ENCODE results near the gene OSBPL3.
"Not testable (repeated sequence)": the region's sequence is repeated elsewhere in the genome, so short reads cannot be mapped to it uniquely, and the experiment has no call there.

Gene OSBPL3

GRCh38 chr7:24979863-24980533 is at the start of gene OSBPL3:
Gene OSBPL3 (minus strand): TSS chr7:24980178. CDS start chr7:24892472, 87,706 bp downstream.
- no peak for FAIRE-seq

GRCh38 chr7:25029075-25029474 is 49.1 kb upstream of the OSBPL3 start:
- no peak for FAIRE-seq

- no peak for FAIRE-seq
These were observed 48.5 kb upstream of the OSBPL3 start for GRCh38 chr7:25028370-25029021.

- FAIRE-seq: no peak
These were observed 46.2 kb upstream of the OSBPL3 start for GRCh38 chr7:25026156-25026555.

- no peak for FAIRE-seq
These were observed 45.3 kb upstream of the OSBPL3 start for GRCh38 chr7:25025218-25025671.

- no peak for FAIRE-seq
These were observed 44.1 kb upstream of the OSBPL3 start for GRCh38 chr7:25024066-25024465.

- not testable (repeated sequence) for FAIRE-seq
These were observed 37.7 kb upstream of the OSBPL3 start for GRCh38 chr7:25017671-25018070.

- no peak for FAIRE-seq
These were observed 34.8 kb upstream of the OSBPL3 start for GRCh38 chr7:25014756-25015155.

GRCh38 chr7:25012710-25013109 is 32.7 kb upstream of the OSBPL3 start:
- not testable (repeated sequence) for FAIRE-seq

- FAIRE-seq: no peak
These were observed 32.3 kb upstream of the OSBPL3 start for GRCh38 chr7:25012254-25012653.

- FAIRE-seq: no peak
These were observed 29.3 kb upstream of the OSBPL3 start for GRCh38 chr7:25009257-25009656.

GRCh38 chr7:25007668-25008067 is 27.7 kb upstream of the OSBPL3 start:
- FAIRE-seq: no peak

GRCh38 chr7:25006276-25006675 is 26.3 kb upstream of the OSBPL3 start:
- FAIRE-seq: no peak

- FAIRE-seq: no peak
These were observed 25.7 kb upstream of the OSBPL3 start for GRCh38 chr7:25005658-25006057.

- no peak for FAIRE-seq
These were observed 22.8 kb upstream of the OSBPL3 start for GRCh38 chr7:25002786-25003185.

- FAIRE-seq: no peak
These were observed 15.5 kb upstream of the OSBPL3 start for GRCh38 chr7:24995466-24995865.

- no peak for FAIRE-seq
These were observed 12.3 kb upstream of the OSBPL3 start for GRCh38 chr7:24992314-24992713.

GRCh38 chr7:24991353-24991752 is 11.4 kb upstream of the OSBPL3 start:
- no peak for FAIRE-seq

GRCh38 chr7:24987331-24987842 is 7.4 kb upstream of the OSBPL3 start:
- no peak for FAIRE-seq

GRCh38 chr7:24982917-24983316 is 2.9 kb upstream of the OSBPL3 start:
- no peak for FAIRE-seq

GRCh38 chr7:24981171-24981951 is 1.4 kb upstream of the OSBPL3 start:
- no peak for FAIRE-seq

GRCh38 chr7:24980534-24981170 is 674 bp upstream of the OSBPL3 start:
- FAIRE-seq: no peak

GRCh38 chr7:24979470-24979862 is 512 bp downstream of the OSBPL3 start:
- FAIRE-seq: no peak
